Right atrium auricular region (tissue), 2 donors: ENCODE results near the gene ZNF212. TPM values are rescaled to one million over a fixed set of nuclear protein-coding genes. Genes with fewer than 3 reads are reported as not detected.

Source experiments
- DNase-seq: peaks from one replicate; pipeline ENCODE4 v3.0.0-alpha.2; 2019; ENCODE audit warnings: low spot score
- H3K27ac ChIP-seq, 2 donors: fragments of 200-600 bp; sonication (generic); 1 replicate in 1 of 2; 2 replicates in 1 of 2; pipeline ENCODE4 v1.5.1; 2016 to 2019
- H3K27me3 ChIP-seq, 2 donors: fragments of 200-600 bp; sonication (generic); one replicate each; pipeline versions ENCODE4 v1.5.1 to v1.6.0; 2017 to 2019
- H3K36me3 ChIP-seq: fragments of 200-600 bp; sonication (generic); one replicate; pipeline ENCODE4 v1.5.1; 2016
- H3K4me1 ChIP-seq, 2 donors: fragments of 200-600 bp; sonication (generic); one replicate each; pipeline versions ENCODE4 v1.5.1 to v1.6.0; 2017 to 2019
- H3K4me3 ChIP-seq, 2 donors: fragments of 200-600 bp; sonication (generic); 1 replicate in 1 of 2; 2 replicates in 1 of 2; pipeline ENCODE4 v1.5.1; 2017 to 2019; ENCODE audit warnings: mild to moderate bottlenecking in 1 of 2, moderate library complexity in 1 of 2
- H3K9me3 ChIP-seq, 2 donors: fragments of 200-600 bp; sonication (generic); one replicate each; pipeline ENCODE4 v1.5.1; 2019
- total RNA-seq, 2 donors: library from RNA; depleted of rRNA; stranded (reverse); fragments of >200 nt; gene quantifications; one replicate each; pipeline ENCODE4 v1.1.0, GENCODE V29; 2016
- TF ChIP-seq, protein P1 (sequence below), 2 donors: fragments of 200-600 bp; sonication (generic); IDR thresholded peaks; one replicate each; pipeline ENCODE4 v1.5.1; 2019; ENCODE audit warnings: antibody characterized with exemption in 2 of 2

Gene ZNF212
- total RNA-seq, 2 donors from 2014 or later: 2.5 to 3.0 TPM

DNA sequence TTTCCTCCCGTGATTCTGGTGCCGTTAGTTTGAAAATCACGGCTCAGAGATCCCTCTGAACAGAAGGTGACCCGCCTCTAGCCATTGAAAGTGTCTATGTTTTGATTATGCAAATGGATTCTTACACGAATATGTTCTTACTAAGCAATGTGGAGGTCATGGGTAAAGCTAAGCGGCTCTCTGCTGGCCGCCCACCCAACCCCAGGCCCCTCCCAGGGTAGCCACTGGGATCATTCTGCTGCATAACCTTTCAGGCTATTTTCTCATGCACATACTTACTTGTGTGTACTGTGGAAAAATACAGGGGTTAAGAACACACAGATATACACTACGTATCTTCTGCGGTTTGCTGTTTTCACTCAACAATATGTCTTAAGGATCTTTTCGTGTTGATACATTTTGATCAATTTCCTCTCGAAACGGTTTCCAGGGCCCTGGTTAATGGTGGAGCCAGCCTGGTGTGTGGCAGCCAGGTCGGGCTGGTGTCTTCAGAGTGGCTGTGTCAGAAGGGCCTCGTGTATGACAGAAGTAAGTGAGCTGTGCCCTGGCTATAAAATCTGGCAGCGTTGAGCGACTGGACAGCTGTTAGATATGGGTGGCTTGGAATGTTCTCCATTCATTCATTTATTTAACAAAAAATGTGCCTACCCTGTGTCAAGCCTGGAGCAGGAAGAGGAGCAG is 52.5 kb downstream of the ZNF212 start:
- H3K36me3 ChIP-seq: peaks cover 8% of the 10 kb centered on the region
- no peak overlapping the region for H3K4me3 ChIP-seq
- no peaks in the 10 kb centered on the region for H3K9me3 ChIP-seq
- TF ChIP-seq, protein P1, sequence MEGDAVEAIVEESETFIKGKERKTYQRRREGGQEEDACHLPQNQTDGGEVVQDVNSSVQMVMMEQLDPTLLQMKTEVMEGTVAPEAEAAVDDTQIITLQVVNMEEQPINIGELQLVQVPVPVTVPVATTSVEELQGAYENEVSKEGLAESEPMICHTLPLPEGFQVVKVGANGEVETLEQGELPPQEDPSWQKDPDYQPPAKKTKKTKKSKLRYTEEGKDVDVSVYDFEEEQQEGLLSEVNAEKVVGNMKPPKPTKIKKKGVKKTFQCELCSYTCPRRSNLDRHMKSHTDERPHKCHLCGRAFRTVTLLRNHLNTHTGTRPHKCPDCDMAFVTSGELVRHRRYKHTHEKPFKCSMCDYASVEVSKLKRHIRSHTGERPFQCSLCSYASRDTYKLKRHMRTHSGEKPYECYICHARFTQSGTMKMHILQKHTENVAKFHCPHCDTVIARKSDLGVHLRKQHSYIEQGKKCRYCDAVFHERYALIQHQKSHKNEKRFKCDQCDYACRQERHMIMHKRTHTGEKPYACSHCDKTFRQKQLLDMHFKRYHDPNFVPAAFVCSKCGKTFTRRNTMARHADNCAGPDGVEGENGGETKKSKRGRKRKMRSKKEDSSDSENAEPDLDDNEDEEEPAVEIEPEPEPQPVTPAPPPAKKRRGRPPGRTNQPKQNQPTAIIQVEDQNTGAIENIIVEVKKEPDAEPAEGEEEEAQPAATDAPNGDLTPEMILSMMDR (IDR thresholded peaks at IDR 0.05): no peak
- DNase-seq: no peak
- H3K27ac ChIP-seq: no peak overlapping the region
- no peaks in the 10 kb centered on the region for H3K27me3 ChIP-seq
- H3K4me1 ChIP-seq: no peaks in the 10 kb centered on the region

DNA sequence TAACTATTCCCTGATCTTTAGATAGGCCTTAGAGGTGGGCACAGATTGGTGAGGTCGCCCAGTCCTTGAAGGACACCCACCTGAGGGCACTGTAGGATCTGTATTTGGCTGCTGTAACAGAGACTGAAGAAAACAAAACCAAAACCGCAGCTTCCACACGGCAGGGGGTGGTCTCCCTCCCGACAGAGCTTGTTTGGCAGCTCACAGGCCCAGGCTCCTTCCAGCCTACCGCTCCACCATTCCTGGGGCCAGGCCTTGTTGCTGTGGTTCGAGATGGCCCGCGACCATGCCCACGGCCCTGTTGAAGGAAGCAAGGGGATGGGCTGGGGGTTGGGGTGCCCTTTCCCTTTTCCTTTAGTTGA is 53.0 kb downstream of the ZNF212 start:
- DNase-seq: no peak
- Histone ChIP-seq H3K36me3 (peaks cover 8% of the 10 kb centered on the region), H3K4me3 (no peak overlapping the region), H3K27ac (no peak overlapping the region), H3K9me3 (no peaks in the 10 kb centered on the region), H3K4me1 (no peaks in the 10 kb centered on the region), H3K27me3 (no peaks in the 10 kb centered on the region)
- TF ChIP-seq, protein P1 (IDR thresholded peaks at IDR 0.05): no peak

DNA sequence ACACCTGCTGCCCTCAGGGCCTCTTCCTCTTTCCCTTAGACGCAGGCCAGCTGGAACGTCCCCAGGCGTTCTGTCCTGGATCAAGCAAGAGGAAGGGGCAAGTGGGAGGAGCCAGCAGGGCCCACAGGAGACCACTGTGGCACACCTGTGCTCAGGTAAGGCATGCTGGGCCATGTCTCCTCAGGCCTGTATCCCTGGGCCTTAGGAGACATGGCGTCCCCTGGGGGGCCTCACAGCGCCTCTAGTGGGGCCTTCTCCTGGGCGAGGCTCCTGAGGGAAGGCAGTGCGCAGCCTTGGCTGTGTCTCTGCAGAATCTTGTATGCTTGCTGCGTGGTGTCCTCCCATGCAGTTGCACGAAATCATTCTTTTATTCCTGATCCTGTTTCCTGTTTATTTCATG is 53.9 kb downstream of the ZNF212 start:
- no peaks in the 10 kb centered on the region for H3K4me1 ChIP-seq
- TF ChIP-seq, protein P1 (IDR thresholded peaks at IDR 0.05): no peak
- H3K4me3 ChIP-seq: no peak overlapping the region
- H3K36me3 ChIP-seq: peaks cover 8% of the 10 kb centered on the region
- no peaks in the 10 kb centered on the region for H3K9me3 ChIP-seq
- H3K27me3 ChIP-seq: no peaks in the 10 kb centered on the region
- H3K27ac ChIP-seq: no peak overlapping the region
- no peak for DNase-seq

DNA sequence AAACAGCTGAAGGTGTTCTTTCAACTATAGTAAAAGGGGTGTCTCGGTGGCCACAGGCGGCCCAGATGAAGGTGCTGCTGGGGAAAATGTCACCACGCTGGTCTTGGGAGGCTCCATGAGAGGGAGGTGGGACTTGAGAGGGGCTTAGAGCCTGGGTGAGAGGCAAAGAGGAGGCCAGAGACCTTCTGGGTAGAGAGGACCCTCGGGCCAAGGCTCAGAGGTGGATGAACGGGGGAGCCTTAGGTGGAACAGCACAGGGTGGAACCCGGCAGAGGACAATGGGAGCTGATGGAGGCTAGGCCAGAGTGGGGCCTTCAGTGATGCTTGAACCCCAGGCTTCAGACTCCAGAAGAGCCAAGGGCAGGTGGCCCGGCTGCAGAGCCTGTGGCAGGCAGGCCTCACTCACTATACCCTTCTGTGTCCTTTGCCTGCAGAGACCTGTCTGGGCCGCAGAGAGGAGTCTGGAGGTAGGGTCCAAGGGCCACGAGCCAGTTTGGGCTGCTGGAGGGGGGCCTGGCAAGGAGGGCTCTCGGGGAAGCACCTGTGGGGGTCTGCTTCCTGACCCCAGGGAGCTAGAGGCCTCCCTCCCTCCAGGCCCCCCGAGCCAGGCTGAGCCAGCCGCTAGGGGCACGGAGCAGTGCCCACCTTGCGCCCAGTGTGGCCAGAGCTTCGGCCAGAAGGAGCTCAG is 54.6 kb downstream of the ZNF212 start:
- H3K4me1 ChIP-seq: no peaks in the 10 kb centered on the region
- DNase-seq: no peak
- H3K4me3 ChIP-seq: no peak overlapping the region
- no peaks in the 10 kb centered on the region for H3K9me3 ChIP-seq
- no peaks in the 10 kb centered on the region for H3K27me3 ChIP-seq
- H3K27ac ChIP-seq: no peak overlapping the region
- peaks cover 8% of the 10 kb centered on the region for H3K36me3 ChIP-seq
- TF ChIP-seq, protein P1 (IDR thresholded peaks at IDR 0.05): no peak

DNA sequence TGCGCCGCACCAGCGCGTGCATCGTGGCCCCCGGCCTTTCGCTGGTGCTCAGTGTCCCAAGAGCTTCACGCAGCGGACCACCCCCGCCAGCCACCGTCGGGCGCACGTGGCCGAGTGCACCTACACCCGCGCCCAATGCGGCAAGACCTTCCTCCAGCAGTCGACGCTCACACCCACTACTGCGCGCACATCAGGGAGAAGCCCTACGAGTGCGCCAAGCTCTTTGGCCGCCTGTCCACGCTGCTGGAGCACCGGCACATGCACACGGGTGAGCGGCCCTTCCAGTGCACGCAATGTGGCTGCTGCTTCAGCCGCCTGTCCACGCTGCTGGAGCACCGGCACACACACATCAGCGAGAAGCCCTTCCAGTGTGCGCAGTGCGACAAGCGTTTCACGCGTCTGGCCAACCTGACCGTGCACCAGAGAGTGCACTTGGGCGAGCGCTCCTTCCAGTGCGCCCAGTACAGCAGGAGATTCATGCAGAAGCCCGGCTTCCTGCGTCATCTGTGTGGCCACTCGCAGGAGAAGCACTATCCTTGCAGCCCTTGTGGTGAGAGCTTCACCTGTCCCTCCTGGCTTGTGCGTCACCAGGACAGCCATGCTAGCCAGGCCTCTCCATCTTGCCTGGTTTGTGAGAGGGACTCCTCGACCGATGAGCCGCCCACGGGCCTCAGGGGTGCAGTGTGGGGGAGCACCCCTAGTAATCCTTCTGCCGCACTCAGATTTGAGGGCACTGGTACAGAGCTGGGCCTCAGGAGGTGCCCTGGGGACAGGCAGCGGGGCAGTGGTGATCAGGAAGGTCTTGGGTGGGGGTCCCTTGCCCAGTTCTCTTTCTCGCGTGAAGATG is 55.4 kb downstream of the ZNF212 start:
- TF ChIP-seq, protein P1 (IDR thresholded peaks at IDR 0.05): no peak
- Histone ChIP-seq H3K36me3 (peaks cover 8% of the 10 kb centered on the region), H3K4me1 (no peaks in the 10 kb centered on the region), H3K27ac (no peak overlapping the region), H3K4me3 (no peak overlapping the region), H3K27me3 (no peaks in the 10 kb centered on the region), H3K9me3 (no peaks in the 10 kb centered on the region)
- no peak for DNase-seq
